ENCODE data around the gene BCAN.

The BCAN gene

GRCh38 chr1:156595016-156595415, 46.9 kb upstream of the BCAN start:
- Histone ChIP-seq H3K4me2 (ENCODE audit: low read depth, low read length) (no peak overlapping the region), H3K4me1 (ENCODE audit: low read length) (peaks cover 21% of the 10 kb centered on the region), H2AFZ (ENCODE audit: low read length) (no peak overlapping the region), H3K79me2 (ENCODE audit: low read length) (peaks cover 61% of the 10 kb centered on the region), H4K20me1 (ENCODE audit: insufficient read depth, low read length) (no peaks in the 10 kb centered on the region), H3K4me3 (ENCODE audit: low read length) (no peak overlapping the region), H3K36me3 (replicated peaks; ENCODE audit: insufficient read depth, low read length) (peaks cover 18% of the 10 kb centered on the region; the same call in 1 of the 2 replicates), H3F3A (ENCODE audit: insufficient read depth, low read length) (peaks cover 40% of the 10 kb centered on the region), H3K9me3 (replicated peaks; ENCODE audit: insufficient read depth, low read length) (no peaks in the 10 kb centered on the region), H3K9me2 (replicated peaks; ENCODE audit: insufficient read depth, low read length) (no peaks in the 10 kb centered on the region), H3K27me3 (replicated peaks; ENCODE audit: insufficient read depth, low read length) (no peaks in the 10 kb centered on the region), H3K27ac (ENCODE audit: low read length) (no peak overlapping the region), H3K9ac (ENCODE audit: low read length) (no peak overlapping the region)
- TF ChIP-seq EZH2phosphoT487 (IDR thresholded peaks at IDR 0.05; ENCODE audit: low read length): no peak
- TF ChIP-seq CTCF (IDR thresholded peaks at IDR 0.05; ENCODE audit: low read length): no peak
- no peak for TF ChIP-seq EZH2 (optimal IDR thresholded peaks at IDR 0.05; ENCODE audit: low read depth, low read length)
- no peak for DNase-seq

DNA sequence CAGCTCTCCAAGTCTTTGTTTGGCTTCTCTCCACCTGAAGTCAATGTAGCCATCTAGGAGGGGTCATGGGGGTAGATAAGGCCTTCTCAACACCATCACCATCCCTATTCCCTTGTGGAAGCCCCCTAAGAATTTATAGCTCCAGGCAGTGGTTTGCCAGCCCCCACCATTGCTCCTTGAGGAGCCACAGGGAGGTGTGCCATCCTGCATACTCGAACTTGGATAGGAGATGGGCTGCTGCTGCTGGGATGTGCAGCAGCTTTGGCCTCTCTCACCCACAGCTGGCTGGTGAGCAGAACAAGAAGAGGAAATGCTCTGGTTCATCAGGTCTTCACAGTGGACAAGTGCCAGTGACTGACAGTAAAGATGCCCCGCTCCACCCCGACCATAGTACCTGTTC, 45.5 kb upstream of the BCAN start:
- Histone ChIP-seq H2AFZ (ENCODE audit: low read length) (no peak overlapping the region), H3K79me2 (ENCODE audit: low read length) (peaks cover 75% of the 10 kb centered on the region), H3K9ac (ENCODE audit: low read length) (no peak overlapping the region), H3K36me3 (replicated peaks; ENCODE audit: insufficient read depth, low read length) (peaks cover 18% of the 10 kb centered on the region; the same call in 1 of the 2 replicates), H3K27me3 (replicated peaks; ENCODE audit: insufficient read depth, low read length) (no peaks in the 10 kb centered on the region), H3K4me3 (ENCODE audit: low read length) (no peak overlapping the region), H3K4me1 (ENCODE audit: low read length) (peaks cover 14% of the 10 kb centered on the region), H3K9me3 (replicated peaks; ENCODE audit: insufficient read depth, low read length) (no peaks in the 10 kb centered on the region), H3K4me2 (ENCODE audit: low read depth, low read length) (no peak overlapping the region), H3K9me2 (replicated peaks; ENCODE audit: insufficient read depth, low read length) (no peaks in the 10 kb centered on the region), H4K20me1 (ENCODE audit: insufficient read depth, low read length) (no peaks in the 10 kb centered on the region), H3K27ac (ENCODE audit: low read length) (no peak overlapping the region), H3F3A (ENCODE audit: insufficient read depth, low read length) (peaks cover 39% of the 10 kb centered on the region)
- TF ChIP-seq EZH2phosphoT487 (IDR thresholded peaks at IDR 0.05; ENCODE audit: low read length): no peak
- no peak for TF ChIP-seq EZH2 (optimal IDR thresholded peaks at IDR 0.05; ENCODE audit: low read depth, low read length)
- TF ChIP-seq CTCF (IDR thresholded peaks at IDR 0.05; ENCODE audit: low read length): no peak
- DNase-seq: no peak

GRCh38 chr1:156598125-156598524, 43.8 kb upstream of the BCAN start:
- H3K9me2 ChIP-seq (replicated peaks; ENCODE audit: insufficient read depth, low read length): no peaks in the 10 kb centered on the region
- no peak for DNase-seq
- H3K27me3 ChIP-seq (replicated peaks; ENCODE audit: insufficient read depth, low read length): no peaks in the 10 kb centered on the region
- no peaks in the 10 kb centered on the region for H4K20me1 ChIP-seq (ENCODE audit: insufficient read depth, low read length)
- H3F3A ChIP-seq (ENCODE audit: insufficient read depth, low read length): peaks cover 26% of the 10 kb centered on the region
- TF ChIP-seq EZH2 (optimal IDR thresholded peaks at IDR 0.05; ENCODE audit: low read depth, low read length): no peak
- TF ChIP-seq CTCF (IDR thresholded peaks at IDR 0.05; ENCODE audit: low read length): no peak
- no peak for TF ChIP-seq EZH2phosphoT487 (IDR thresholded peaks at IDR 0.05; ENCODE audit: low read length)
- H3K27ac ChIP-seq (ENCODE audit: low read length): no peak overlapping the region
- H3K9ac ChIP-seq (ENCODE audit: low read length): no peak overlapping the region
- no peaks in the 10 kb centered on the region for H3K9me3 ChIP-seq (replicated peaks; ENCODE audit: insufficient read depth, low read length)
- no peak overlapping the region for H2AFZ ChIP-seq (ENCODE audit: low read length)
- no peak overlapping the region for H3K4me2 ChIP-seq (ENCODE audit: low read depth, low read length)
- no peak overlapping the region for H3K4me3 ChIP-seq (ENCODE audit: low read length)
- peaks cover 18% of the 10 kb centered on the region; the same call in 1 of the 2 replicates for H3K36me3 ChIP-seq (replicated peaks; ENCODE audit: insufficient read depth, low read length)
- peaks cover 66% of the 10 kb centered on the region for H3K79me2 ChIP-seq (ENCODE audit: low read length)
- peaks cover 12% of the 10 kb centered on the region for H3K4me1 ChIP-seq (ENCODE audit: low read length)
